ENCODE results near the gene QKI.

Gene QKI

DNA sequence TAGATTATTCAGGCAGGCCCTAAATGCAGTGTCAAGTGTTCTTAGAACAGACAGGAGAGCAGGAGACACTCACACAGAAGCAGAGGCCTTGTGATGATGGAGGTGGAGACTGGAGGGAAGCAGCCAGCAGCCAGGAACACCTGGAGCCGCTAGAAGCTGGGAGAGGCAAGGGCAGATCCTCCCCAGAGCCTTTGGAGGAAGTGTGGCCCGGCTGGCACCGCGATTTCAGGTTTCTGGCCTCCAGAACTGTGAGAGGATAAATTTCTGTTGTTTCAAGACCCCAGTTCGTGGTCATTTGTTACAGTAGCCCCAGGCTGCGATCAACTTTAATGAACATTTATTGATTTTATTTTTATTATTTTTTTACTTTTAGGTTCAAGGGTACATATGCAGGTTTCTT is 203.0 kb downstream of the QKI start:
- DNase-seq (ENCODE audit: low spot score), result no peak
- TF ChIP-seq, protein P1, sequence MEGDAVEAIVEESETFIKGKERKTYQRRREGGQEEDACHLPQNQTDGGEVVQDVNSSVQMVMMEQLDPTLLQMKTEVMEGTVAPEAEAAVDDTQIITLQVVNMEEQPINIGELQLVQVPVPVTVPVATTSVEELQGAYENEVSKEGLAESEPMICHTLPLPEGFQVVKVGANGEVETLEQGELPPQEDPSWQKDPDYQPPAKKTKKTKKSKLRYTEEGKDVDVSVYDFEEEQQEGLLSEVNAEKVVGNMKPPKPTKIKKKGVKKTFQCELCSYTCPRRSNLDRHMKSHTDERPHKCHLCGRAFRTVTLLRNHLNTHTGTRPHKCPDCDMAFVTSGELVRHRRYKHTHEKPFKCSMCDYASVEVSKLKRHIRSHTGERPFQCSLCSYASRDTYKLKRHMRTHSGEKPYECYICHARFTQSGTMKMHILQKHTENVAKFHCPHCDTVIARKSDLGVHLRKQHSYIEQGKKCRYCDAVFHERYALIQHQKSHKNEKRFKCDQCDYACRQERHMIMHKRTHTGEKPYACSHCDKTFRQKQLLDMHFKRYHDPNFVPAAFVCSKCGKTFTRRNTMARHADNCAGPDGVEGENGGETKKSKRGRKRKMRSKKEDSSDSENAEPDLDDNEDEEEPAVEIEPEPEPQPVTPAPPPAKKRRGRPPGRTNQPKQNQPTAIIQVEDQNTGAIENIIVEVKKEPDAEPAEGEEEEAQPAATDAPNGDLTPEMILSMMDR (IDR thresholded peaks at IDR 0.05; ENCODE audit: poor library complexity, severe bottlenecking), result no peak
- no peaks in the 10 kb centered on the region for H3K4me1 ChIP-seq (ENCODE audit: insufficient read depth, poor library complexity, severe bottlenecking)
- H3K27ac ChIP-seq (ENCODE audit: poor library complexity, severe bottlenecking), result no peak overlapping the region
- no peaks in the 10 kb centered on the region for H3K27me3 ChIP-seq (ENCODE audit: insufficient read depth, poor library complexity, severe bottlenecking)
- no peak for ATAC-seq (ENCODE audit: low read depth)
- H3K9me3 ChIP-seq (ENCODE audit: severe bottlenecking), result no peaks in the 10 kb centered on the region
- H3K4me3 ChIP-seq (ENCODE audit: severe bottlenecking), result no peak overlapping the region
- no peaks in the 10 kb centered on the region for H3K36me3 ChIP-seq (ENCODE audit: low read depth)

- no peak overlapping the region for H3K27ac ChIP-seq (ENCODE audit: poor library complexity, severe bottlenecking)
- no peaks in the 10 kb centered on the region for H3K4me1 ChIP-seq (ENCODE audit: insufficient read depth, poor library complexity, severe bottlenecking)
- ATAC-seq (ENCODE audit: low read depth) (no peak), DNase-seq (ENCODE audit: low spot score) (no peak)
- no peaks in the 10 kb centered on the region for H3K9me3 ChIP-seq (ENCODE audit: severe bottlenecking)
- H3K4me3 ChIP-seq (ENCODE audit: severe bottlenecking), result no peak overlapping the region
- H3K27me3 ChIP-seq (ENCODE audit: insufficient read depth, poor library complexity, severe bottlenecking), result no peaks in the 10 kb centered on the region
- TF ChIP-seq, protein P1 (IDR thresholded peaks at IDR 0.05; ENCODE audit: poor library complexity, severe bottlenecking), result no peak
- no peaks in the 10 kb centered on the region for H3K36me3 ChIP-seq (ENCODE audit: low read depth)
Observed at GRCh38 chr6:163620101-163620500, 205.6 kb downstream of the QKI start.

DNA sequence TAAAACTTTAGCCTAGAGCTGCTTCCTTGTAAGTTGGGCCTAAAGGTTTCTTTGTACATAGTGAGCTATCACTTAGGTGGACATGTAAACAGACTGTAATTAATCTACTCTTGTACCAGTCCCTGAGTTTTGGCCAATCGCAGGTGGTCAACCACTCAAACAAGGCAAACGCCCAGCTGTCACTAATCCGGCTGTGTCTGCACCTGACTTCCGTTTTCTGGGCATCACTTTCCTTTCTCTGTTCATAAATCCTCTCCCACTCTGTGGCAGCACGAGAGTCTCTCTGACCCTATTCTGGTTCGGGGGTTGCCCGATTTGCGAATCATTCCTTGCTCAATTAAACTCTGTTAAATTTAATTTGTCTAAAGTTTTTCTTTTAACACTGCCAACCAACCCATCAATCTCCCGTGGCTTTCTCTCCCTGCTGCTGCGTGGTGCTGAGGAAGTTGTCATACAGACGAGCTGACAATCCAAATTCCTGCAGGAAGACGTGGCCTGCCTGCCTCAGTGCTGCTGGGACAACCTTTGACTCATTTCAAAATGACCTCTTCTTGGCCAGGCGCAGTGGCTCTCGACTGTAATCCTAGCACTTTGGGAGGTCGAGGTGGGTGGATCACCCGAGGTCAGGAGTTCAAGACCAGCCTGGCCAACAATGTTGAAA is 206.3 kb downstream of the QKI start:
- H3K36me3 ChIP-seq (ENCODE audit: low read depth), result no peaks in the 10 kb centered on the region
- H3K4me1 ChIP-seq (ENCODE audit: insufficient read depth, poor library complexity, severe bottlenecking), result no peaks in the 10 kb centered on the region
- no peak overlapping the region for H3K4me3 ChIP-seq (ENCODE audit: severe bottlenecking)
- H3K27ac ChIP-seq (ENCODE audit: poor library complexity, severe bottlenecking), result no peak overlapping the region
- H3K27me3 ChIP-seq (ENCODE audit: insufficient read depth, poor library complexity, severe bottlenecking), result no peaks in the 10 kb centered on the region
- no peaks in the 10 kb centered on the region for H3K9me3 ChIP-seq (ENCODE audit: severe bottlenecking)
- TF ChIP-seq, protein P1 (IDR thresholded peaks at IDR 0.05; ENCODE audit: poor library complexity, severe bottlenecking), result no peak
- ATAC-seq (ENCODE audit: low read depth) (no peak), DNase-seq (ENCODE audit: low spot score) (no peak)

GRCh38 chr6:163625265-163625664 is 210.7 kb downstream of the QKI start:
- TF ChIP-seq, protein P1 (IDR thresholded peaks at IDR 0.05; ENCODE audit: poor library complexity, severe bottlenecking), result no peak
- H3K4me3 ChIP-seq (ENCODE audit: severe bottlenecking), result no peak overlapping the region
- ATAC-seq (ENCODE audit: low read depth), result no peak

GRCh38 chr6:163626073-163626867 is 211.8 kb downstream of the QKI start:
- Histone ChIP-seq H3K4me1 (ENCODE audit: insufficient read depth, poor library complexity, severe bottlenecking) (no peaks in the 10 kb centered on the region), H3K36me3 (ENCODE audit: low read depth) (no peaks in the 10 kb centered on the region), H3K27me3 (ENCODE audit: insufficient read depth, poor library complexity, severe bottlenecking) (no peaks in the 10 kb centered on the region), H3K9me3 (ENCODE audit: severe bottlenecking) (no peaks in the 10 kb centered on the region), H3K27ac (ENCODE audit: poor library complexity, severe bottlenecking) (no peak overlapping the region), H3K4me3 (ENCODE audit: severe bottlenecking) (no peak overlapping the region)
- TF ChIP-seq, protein P1 (IDR thresholded peaks at IDR 0.05; ENCODE audit: poor library complexity, severe bottlenecking), result no peak
- ATAC-seq (ENCODE audit: low read depth) (no peak), DNase-seq (ENCODE audit: low spot score) (no peak)

More at GRCh38 chr6:163625265-163625664, 210.7 kb downstream of the QKI start:
- H3K9me3 ChIP-seq (ENCODE audit: severe bottlenecking), result no peaks in the 10 kb centered on the region
- no peaks in the 10 kb centered on the region for H3K36me3 ChIP-seq (ENCODE audit: low read depth)
- no peaks in the 10 kb centered on the region for H3K27me3 ChIP-seq (ENCODE audit: insufficient read depth, poor library complexity, severe bottlenecking)
- no peaks in the 10 kb centered on the region for H3K4me1 ChIP-seq (ENCODE audit: insufficient read depth, poor library complexity, severe bottlenecking)
- H3K27ac ChIP-seq (ENCODE audit: poor library complexity, severe bottlenecking), result no peak overlapping the region
- no peak for DNase-seq (ENCODE audit: low spot score)

Measured in RWPE2 (cell line).